Mesendoderm (in vitro differentiated cells): Measurements from ENCODE around the gene RYR3. TPM values are rescaled to one million over a fixed set of nuclear protein-coding genes. Genes with fewer than 3 reads are reported as not detected.

Source experiments
- DNase-seq: peaks from one replicate; pipeline ENCODE4 v3.0.0; 2013
- H2AK5ac ChIP-seq: 2 replicates; pipeline ENCODE4 v1.6.1; 2013; ENCODE audit warnings: low read length, inconsistent platforms
- H2BK120ac ChIP-seq: 2 replicates; pipeline ENCODE4 v1.6.1; 2013; ENCODE audit warnings: low read depth, mild to moderate bottlenecking, low read length, moderate library complexity, mixed read lengths
- H2BK15ac ChIP-seq: replicated peaks from 2 replicates; pipeline ENCODE4 v1.6.1; 2013; ENCODE audit warnings: low read depth, mild to moderate bottlenecking, moderate library complexity
- H2BK5ac ChIP-seq: 2 replicates; pipeline ENCODE4 v1.6.1; 2013; ENCODE audit warnings: low read length, inconsistent platforms
- H3K18ac ChIP-seq: 2 replicates; pipeline ENCODE4 v1.6.1; 2013; ENCODE audit warnings: mild to moderate bottlenecking, low read length, mixed read lengths
- H3K23ac ChIP-seq: one replicate; pipeline ENCODE4 v1.6.1; 2013; ENCODE audit warnings: low read length
- H3K27ac ChIP-seq: 2 replicates; pipeline ENCODE4 v1.5.1; 2013; ENCODE audit warnings: low read depth, mild to moderate bottlenecking, inconsistent platforms, low read length, moderate library complexity
- H3K27me3 ChIP-seq: 2 replicates; pipeline ENCODE4 v1.6.1; 2013; ENCODE audit warnings: low read length, control low read depth, mild to moderate bottlenecking, inconsistent platforms; ENCODE audit not compliant: insufficient read depth, poor library complexity
- H3K36me3 ChIP-seq: 2 replicates; pipeline ENCODE4 v1.6.1; 2013; ENCODE audit warnings: low read length, inconsistent platforms; ENCODE audit not compliant: control insufficient read depth, insufficient read depth
- H3K4ac ChIP-seq: one replicate; pipeline ENCODE4 v1.6.1; 2013; ENCODE audit warnings: low read depth, mild to moderate bottlenecking, low read length, moderate library complexity
- H3K4me1 ChIP-seq: 2 replicates; pipeline ENCODE4 v1.6.1; 2013; ENCODE audit warnings: low read depth, low read length, inconsistent platforms; ENCODE audit not compliant: control insufficient read depth
- H3K4me2 ChIP-seq: 2 replicates; pipeline ENCODE4 v1.6.1; 2013; ENCODE audit warnings: low read length
- H3K4me3 ChIP-seq: 2 replicates; pipeline ENCODE4 v1.5.1; 2013; ENCODE audit warnings: mild to moderate bottlenecking, low read length
- H3K56ac ChIP-seq: one replicate; pipeline ENCODE4 v1.6.1; 2013; ENCODE audit warnings: low read length
- H3K79me1 ChIP-seq: 2 replicates; pipeline ENCODE4 v1.6.1; 2013; ENCODE audit warnings: low read length, inconsistent platforms
- H3K79me2 ChIP-seq: 2 replicates; pipeline ENCODE4 v1.6.1; 2013; ENCODE audit warnings: mild to moderate bottlenecking, low read length; ENCODE audit not compliant: control insufficient read depth, insufficient read depth
- H3K9ac ChIP-seq: 2 replicates; pipeline ENCODE4 v1.6.1; 2013; ENCODE audit warnings: low read length, inconsistent platforms
- H4K5ac ChIP-seq: one replicate; pipeline ENCODE4 v1.6.1; 2013; ENCODE audit warnings: low read length
- H4K8ac ChIP-seq: one replicate; pipeline ENCODE4 v1.6.1; 2013; ENCODE audit warnings: low read depth, mild to moderate bottlenecking, control low read depth, low read length, moderate library complexity
- WGBS: extraction: QIAGEN DNeasy Blood & Tissue Kit; methylation state at CpG from one replicate; pipeline ENCODE4 v1.1.7; 2013; ENCODE audit warnings: low lambda C conversion rate, missing lambda C conversion rate; ENCODE audit not compliant: insufficient coverage; ENCODE audit errors: extremely low coverage; 5-methylcytosine and 5-hydroxymethylcytosine counted together
- polyA plus RNA-seq, 2 experiments: library from polyadenylated mRNA; stranded (reverse); fragments of 200-250 nt; gene quantifications; one replicate each; pipeline ENCODE4 v1.2.3, GENCODE V29; 2013

RYR3 gene
- 0.37 TPM for polyA plus RNA-seq (2013, experiment 1 of 2)
- 0.38 TPM for polyA plus RNA-seq (2013, experiment 2 of 2)

DNA sequence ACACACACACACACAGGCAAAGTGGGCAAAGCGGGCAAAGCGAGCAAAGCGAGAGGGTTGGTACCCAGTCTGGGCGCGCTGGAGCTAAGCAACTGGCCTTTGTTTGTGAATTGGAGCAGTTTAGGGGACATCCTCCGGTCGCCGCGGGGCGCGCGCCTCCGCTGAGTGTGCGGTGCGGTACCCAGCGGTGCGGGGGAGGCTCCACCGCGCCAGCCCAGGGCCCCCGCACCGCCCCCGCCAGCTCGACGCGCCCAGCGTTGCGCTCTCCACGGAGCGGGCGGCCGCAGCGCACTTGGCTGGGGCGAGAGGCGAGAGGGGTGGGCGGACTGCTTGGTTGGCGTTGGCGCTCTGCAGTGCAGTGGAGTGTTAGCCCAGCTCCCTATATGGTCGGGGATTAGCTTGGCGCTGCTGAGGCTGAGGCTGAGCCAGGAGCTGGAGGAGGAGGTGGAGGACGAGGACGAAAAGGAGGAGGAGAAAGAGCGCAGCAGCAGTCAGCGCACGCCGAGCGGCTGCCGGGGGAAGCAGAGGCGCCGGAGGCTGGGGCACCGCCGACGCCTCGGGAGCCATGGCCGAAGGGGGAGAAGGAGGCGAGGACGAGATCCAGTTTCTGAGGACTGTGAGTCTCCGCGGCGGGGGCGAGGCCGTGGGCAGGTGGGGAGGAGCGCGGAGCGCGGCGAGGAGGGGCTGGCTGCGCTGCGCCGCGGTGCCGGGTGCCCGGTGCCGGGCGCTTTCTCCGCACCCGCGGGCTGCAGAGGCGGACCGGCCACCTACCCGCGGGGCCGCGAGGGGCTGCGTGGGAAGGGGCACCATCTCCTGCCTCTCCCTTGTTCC is at the start of gene RYR3:
Gene RYR3, plus strand, starts transcription at position 487 of the 831 bp plus-strand sequence. Its CDS starts 79 bp downstream, at position 566.
- Histone ChIP-seq H3K27ac (no peak within 1 kb of the TSS), H3K4me1 (peaks cover 2% of the 10 kb centered on the region), H3K23ac (no peak within 1 kb of the TSS), H3K4ac (no peak within 1 kb of the TSS), H3K18ac (no peak within 1 kb of the TSS), H4K5ac (no peak within 1 kb of the TSS), H3K79me2 (no peaks in the 10 kb centered on the region), H2AK5ac (no peak within 1 kb of the TSS), H3K56ac (peak within 1 kb of the TSS; percentile 90), H3K4me3 (peak within 1 kb of the TSS; percentile 45), H2BK5ac (no peak within 1 kb of the TSS), H4K8ac (no peak within 1 kb of the TSS), H3K9ac (peak within 1 kb of the TSS; percentile 67), H3K79me1 (no peaks in the 10 kb centered on the region), H2BK15ac (no peak within 1 kb of the TSS), H2BK120ac (no peak within 1 kb of the TSS), H3K36me3 (no peaks in the 10 kb centered on the region), H3K4me2 (peak within 1 kb of the TSS; percentile 78), H3K27me3 (peaks cover 2% of the 10 kb centered on the region)
- no CpG with 5 or more reads among the region's 84 CpGs for WGBS
- peak; percentile 92 for DNase-seq

- H3K4me2 ChIP-seq = no peak overlapping the region
- no CpG with 5 or more reads among the region's 2 CpGs for WGBS
- no peak overlapping the region for H3K4ac ChIP-seq
- H4K8ac ChIP-seq = no peak overlapping the region
- no peaks in the 10 kb centered on the region for H3K27me3 ChIP-seq
- no peak overlapping the region for H2BK5ac ChIP-seq
- H3K4me3 ChIP-seq = no peak overlapping the region
- no peak for DNase-seq
- no peak overlapping the region for H3K18ac ChIP-seq
- no peak overlapping the region for H4K5ac ChIP-seq
- H3K27ac ChIP-seq = no peak overlapping the region
- no peak overlapping the region for H2AK5ac ChIP-seq
- H3K9ac ChIP-seq = no peak overlapping the region
- H3K4me1 ChIP-seq = no peaks in the 10 kb centered on the region
- no peaks in the 10 kb centered on the region for H3K79me2 ChIP-seq
- no peaks in the 10 kb centered on the region for H3K79me1 ChIP-seq
- H3K36me3 ChIP-seq = no peaks in the 10 kb centered on the region
- no peak overlapping the region for H3K23ac ChIP-seq
- no peak overlapping the region for H2BK120ac ChIP-seq
- H3K56ac ChIP-seq = no peak overlapping the region
- H2BK15ac ChIP-seq = no peak overlapping the region
These were observed 48.5 kb upstream of the RYR3 start for GRCh38 chr15:33262306-33262705.

DNA sequence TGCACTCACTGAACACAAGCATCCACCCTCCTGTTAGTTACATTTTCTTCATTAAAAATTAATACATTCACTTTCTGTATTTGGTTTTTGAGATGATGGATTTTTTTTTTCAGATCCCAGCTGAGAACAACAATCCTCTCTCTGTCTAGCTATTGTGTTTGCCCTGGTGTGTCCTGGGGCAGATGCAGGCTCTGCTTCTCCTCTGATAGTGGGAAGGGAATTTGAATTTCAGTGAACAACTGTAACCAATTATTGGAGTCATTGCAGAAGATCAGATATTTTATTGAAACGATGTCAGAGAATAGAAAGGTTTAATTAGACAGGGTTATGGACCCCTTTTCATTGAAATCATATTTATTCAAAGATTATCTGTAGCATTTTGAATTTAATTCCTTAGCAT is 33.1 kb upstream of the RYR3 start:
- H3K4me2 ChIP-seq = no peak overlapping the region
- H2BK5ac ChIP-seq = no peak overlapping the region
- peaks cover 10% of the 10 kb centered on the region for H3K4me1 ChIP-seq
- no peak overlapping the region for H3K18ac ChIP-seq
- H3K79me1 ChIP-seq = no peaks in the 10 kb centered on the region
- H3K23ac ChIP-seq = no peak overlapping the region
- no peaks in the 10 kb centered on the region for H3K27me3 ChIP-seq
- no peak overlapping the region for H3K9ac ChIP-seq
- H2AK5ac ChIP-seq = no peak overlapping the region
- H4K5ac ChIP-seq = no peak overlapping the region
- no peaks in the 10 kb centered on the region for H3K36me3 ChIP-seq
- no CpG with 5 or more reads among the region's 1 CpG for WGBS
- DNase-seq = no peak
- H3K4ac ChIP-seq = no peak overlapping the region
- no peak overlapping the region for H2BK120ac ChIP-seq
- H3K79me2 ChIP-seq = no peaks in the 10 kb centered on the region
- H3K27ac ChIP-seq = no peak overlapping the region
- H4K8ac ChIP-seq = no peak overlapping the region
- H2BK15ac ChIP-seq = no peak overlapping the region
- no peak overlapping the region for H3K4me3 ChIP-seq
- no peak overlapping the region for H3K56ac ChIP-seq

- H3K36me3 ChIP-seq = no peaks in the 10 kb centered on the region
- WGBS = no CpG with 5 or more reads among the region's 4 CpGs
- no peak overlapping the region for H3K27ac ChIP-seq
- no peak overlapping the region for H3K18ac ChIP-seq
- H2BK120ac ChIP-seq = no peak overlapping the region
- H3K9ac ChIP-seq = no peak overlapping the region
- H2BK15ac ChIP-seq = no peak overlapping the region
- H4K5ac ChIP-seq = no peak overlapping the region
- no peak overlapping the region for H2AK5ac ChIP-seq
- peaks cover 10% of the 10 kb centered on the region for H3K4me1 ChIP-seq
- H3K4me3 ChIP-seq = no peak overlapping the region
- H3K79me2 ChIP-seq = no peaks in the 10 kb centered on the region
- no peak overlapping the region for H3K4me2 ChIP-seq
- H3K23ac ChIP-seq = no peak overlapping the region
- peak; percentile 94 for DNase-seq
- H4K8ac ChIP-seq = no peak overlapping the region
- no peak overlapping the region for H3K4ac ChIP-seq
- no peaks in the 10 kb centered on the region for H3K27me3 ChIP-seq
- H3K79me1 ChIP-seq = no peaks in the 10 kb centered on the region
- no peak overlapping the region for H3K56ac ChIP-seq
- H2BK5ac ChIP-seq = no peak overlapping the region
These were observed 31.8 kb upstream of the RYR3 start for GRCh38 chr15:33278816-33279612.

GRCh38 chr15:33279613-33280205 is 31.1 kb upstream of the RYR3 start:
- Histone ChIP-seq H3K18ac (no peak overlapping the region), H3K79me2 (no peaks in the 10 kb centered on the region), H4K8ac (no peak overlapping the region), H2BK120ac (no peak overlapping the region), H4K5ac (no peak overlapping the region), H3K23ac (no peak overlapping the region), H2BK15ac (no peak overlapping the region), H2BK5ac (peak overlapping the region; percentile 7), H3K9ac (no peak overlapping the region), H3K79me1 (no peaks in the 10 kb centered on the region), H3K4ac (no peak overlapping the region), H2AK5ac (peak overlapping the region; percentile 28), H3K4me2 (no peak overlapping the region), H3K4me3 (no peak overlapping the region), H3K27ac (no peak overlapping the region), H3K4me1 (peaks cover 10% of the 10 kb centered on the region), H3K56ac (peak overlapping the region; percentile 44), H3K27me3 (no peaks in the 10 kb centered on the region), H3K36me3 (no peaks in the 10 kb centered on the region)
- DNase-seq = no peak
- WGBS = no CpG with 5 or more reads among the region's 6 CpGs
